Breast epithelium (tissue), 4 donors: ENCODE results near the gene RPSA. TPM values are rescaled to one million over a fixed set of nuclear protein-coding genes. Genes with fewer than 3 reads are reported as not detected.

ENCODE experiments used
- DNase-seq, 2 donors: peaks; one replicate each; pipeline ENCODE4 v3.0.0-alpha.2; 2019; ENCODE audit warnings: low spot score in 2 of 2
- H3K27ac ChIP-seq, 2 donors: fragments of 200-600 bp; sonication (generic) in 1 of 2; one replicate each; pipeline ENCODE4 v1.5.1; 2016 to 2019; ENCODE audit warnings: mild to moderate bottlenecking in 1 of 2
- H3K27me3 ChIP-seq, 2 donors: fragments of 200-600 bp; sonication (generic) in 1 of 2; one replicate each; pipeline versions ENCODE4 v1.5.1 to v1.6.0; 2017 to 2019; ENCODE audit warnings: control low read depth in 1 of 2, mild to moderate bottlenecking in 1 of 2
- H3K36me3 ChIP-seq: fragments of 200-600 bp; one replicate; pipeline ENCODE4 v1.5.1; 2019
- H3K4me1 ChIP-seq, 2 donors: fragments of 200-600 bp; sonication (generic); one replicate each; pipeline ENCODE4 v1.5.1; 2016 to 2019; ENCODE audit warnings: control low read depth in 1 of 2
- H3K4me3 ChIP-seq, 3 donors: fragments of 200-600 bp; sonication (generic); 1 replicate in 2 of 3; 2 replicates in 1 of 3; pipeline ENCODE4 v1.5.1; 2016 to 2019; ENCODE audit warnings: mild to moderate bottlenecking in 3 of 3, moderate library complexity in 2 of 3
- H3K9me3 ChIP-seq, 2 donors: fragments of 200-600 bp; sonication (generic) in 1 of 2; one replicate each; pipeline ENCODE4 v1.5.1; 2016 to 2019; ENCODE audit warnings: control low read depth in 1 of 2
- CTCF ChIP-seq, 3 donors: fragments of 450-650 bp; IDR thresholded peaks; one replicate each; pipeline ENCODE4 v1.5.1; 2016 to 2017; ENCODE audit warnings: antibody characterized with exemption in 3 of 3, mild to moderate bottlenecking in 3 of 3, moderate library complexity in 3 of 3
- POLR2A ChIP-seq: fragments of 450-650 bp; IDR thresholded peaks from one replicate; pipeline ENCODE4 v1.6.1; 2016; ENCODE audit warnings: antibody characterized with exemption, mild to moderate bottlenecking, moderate library complexity
- POLR2AphosphoS5 ChIP-seq, 3 donors: sonication (generic); formaldehyde crosslinking; IDR thresholded peaks; one replicate each; pipeline ENCODE4 v1.6.1; 2017; ENCODE audit warnings: antibody characterized with exemption in 3 of 3
- intact Hi-C: fragments of 100-400 bp; cut with DNase I; formaldehyde crosslinking; loops from one replicate; pipeline ENCODE4 v1.15.1; 2023; ENCODE audit warnings: low total_unique reads
- total RNA-seq, 3 donors: library from RNA; depleted of rRNA; stranded (reverse); fragments of >200 nt; gene quantifications; one replicate each; pipeline ENCODE4 v1.1.0, GENCODE V29; 2016

RPSA gene
- total RNA-seq, 3 donors from 2014 or later, result 852 to 1,731 (median 1,290) TPM

- no peak for DNase-seq
- no peaks in the 10 kb centered on the region for H3K27me3 ChIP-seq
- no peak for TF ChIP-seq POLR2AphosphoS5 (IDR thresholded peaks at IDR 0.05)
- no peak for TF ChIP-seq POLR2A
- no peak for TF ChIP-seq CTCF (IDR thresholded peaks at IDR 0.05)
- intact Hi-C loops, result no loop called here
- no peaks in the 10 kb centered on the region for H3K9me3 ChIP-seq
- H3K4me3 ChIP-seq, result no peak overlapping the region
- H3K27ac ChIP-seq, result no peak overlapping the region
- H3K4me1 ChIP-seq, result no peaks in the 10 kb centered on the region
- no peaks in the 10 kb centered on the region for H3K36me3 ChIP-seq
Measured at GRCh38 chr3:39460677-39461076, 54.2 kb downstream of the RPSA start.

Other genes starting within 250 kb of the RPSA start
- under 1 TPM in 1 of 3 donors, not detected in 2; 0.44 TPM for gene XIRP1, start 214.1 kb upstream of the RPSA start, total RNA-seq
- 1 to 10 TPM in 2 of 3 donors, under 1 TPM in 1; 0.32 to 2.8 (median 1.3) TPM for gene CX3CR1, start 126.7 kb upstream of the RPSA start, total RNA-seq
- not detected for gene CCR8, start 77.0 kb upstream of the RPSA start, total RNA-seq
- 10 to 100 TPM; 28.2 to 31.6 (median 30.9) TPM for gene SLC25A38, start 23.4 kb upstream of the RPSA start, total RNA-seq
- gene MOBP, start 61.0 kb downstream of the RPSA start, total RNA-seq, result under 1 TPM in 1 of 3 donors, not detected in 2; under 0.01 TPM